Kidney (tissue), 14 donors: Measurements from ENCODE around the gene PBX3. TPM values are rescaled to one million over a fixed set of nuclear protein-coding genes. Genes with fewer than 3 reads are reported as not detected.

ENCODE experiments used
- DNase-seq, 5 donors: peaks; one replicate each; pipeline ENCODE4 v3.0.0-alpha.2; 2013 to 2020
- FAIRE-seq: peaks from 2 replicates; lab custom pipeline; 2012; peaks lifted over from hg19 to GRCh38; lab: Jason Lieb, UNC
- H3K27ac ChIP-seq, 2 donors: one replicate each; pipeline ENCODE4 v1.7.0; 2013; ENCODE audit warnings: low read depth in 2 of 2, low read length in 2 of 2, inconsistent platforms in 1 of 2
- H3K27me3 ChIP-seq: one replicate; pipeline ENCODE4 v1.7.1; 2013; ENCODE audit warnings: low read length, inconsistent platforms; ENCODE audit not compliant: control insufficient read depth, insufficient read depth
- H3K36me3 ChIP-seq, 3 donors: one replicate each; pipeline versions ENCODE4 v1.7.0 to v1.7.1; 2013; ENCODE audit warnings: low read length in 3 of 3, control low read depth in 1 of 3, inconsistent platforms in 1 of 3; ENCODE audit not compliant: insufficient read depth in 3 of 3, control insufficient read depth in 2 of 3
- H3K4me1 ChIP-seq, 3 donors: one replicate each; pipeline versions ENCODE4 v1.7.0 to v1.7.1; 2013; ENCODE audit warnings: low read length in 3 of 3, inconsistent platforms in 1 of 3, low read depth in 1 of 3; ENCODE audit not compliant: control insufficient read depth in 2 of 3, insufficient read depth in 2 of 3
- H3K4me3 ChIP-seq, 3 donors: one replicate each; pipeline versions ENCODE4 v1.7.0 to v1.8.1; 2013; ENCODE audit warnings: low read length in 3 of 3, control low read depth in 1 of 3, inconsistent platforms in 1 of 3
- H3K9ac ChIP-seq, 3 donors: one replicate each; pipeline versions ENCODE4 v1.7.0 to v1.7.1; 2013; ENCODE audit warnings: low read length in 3 of 3, control low read depth in 1 of 3, inconsistent platforms in 1 of 3
- H3K9me3 ChIP-seq, 3 donors: one replicate each; pipeline versions ENCODE4 v1.7.0 to v1.7.1; 2013; ENCODE audit warnings: low read length in 3 of 3, control low read depth in 1 of 3, inconsistent platforms in 1 of 3; ENCODE audit not compliant: control insufficient read depth in 2 of 3, insufficient read depth in 1 of 3
- CTCF ChIP-seq: IDR thresholded peaks from 3 replicates; pipeline ENCODE4 v1.5.1; 2012; ENCODE audit warnings: mild to moderate bottlenecking, moderate library complexity, borderline replicate concordance; ENCODE audit not compliant: insufficient read depth; ENCODE audit errors: extremely low read depth
- intact Hi-C: fragments of 100-400 bp; cut with DNase I; formaldehyde crosslinking; loops from one replicate; pipeline ENCODE4 v1.11.1; 2022
- polyA plus RNA-seq: library from polyadenylated mRNA; stranded (reverse); fragments of 350-450 nt; fragmentation: Illumina TruSeq; extraction: RNeasy Lipid Tissue Mini Kit (QIAGEN cat#74804); gene quantifications from one replicate; pipeline ENCODE4 v1.2.3, GENCODE V29; 2014; ENCODE audit warnings: low read depth, low replicate concordance; ENCODE audit not compliant: insufficient read depth
- total RNA-seq: library from RNA; stranded (reverse); fragmentation: NEBNext Ultra II Directional; extraction: Animal tissue kit (Norgen Biotek cat#: 25700); gene quantifications from one replicate; pipeline ENCODE4 v1.2.1, GENCODE V29; 2021
- donor health status: control.
- donor health status: control.
- donor health status: control.
- donor health status: control.
- donor health status: control.
- donor health status: DM: yes; HTN: yes; CAD: no.
- donor health status: Normal renal cell carcinoma (clear cell type).

PBX3 gene
- total and polyA plus RNA-seq, 2 donors from 2014 or later, result 10.2 to 23.6 TPM

- Histone ChIP-seq H3K27me3 (no peaks in the 10 kb centered on the region), H3K9ac (no peak overlapping the region), H3K9me3 (no peaks in the 10 kb centered on the region), H3K4me1 (no peaks in the 10 kb centered on the region), H3K4me3 (no peak overlapping the region), H3K36me3 (no peaks in the 10 kb centered on the region), H3K27ac (no peak overlapping the region)
- intact Hi-C loops, result no loop called here
- TF ChIP-seq CTCF, result no peak
- FAIRE-seq (peak; percentile 3), DNase-seq (peak in 1 of 5 donors; percentile 51)
These were observed 6.9 kb downstream of the PBX3 start for GRCh38 chr9:125754096-125754495.

GRCh38 chr9:125755340-125755739, 8.2 kb downstream of the PBX3 start:
- no peaks in the 10 kb centered on the region for H3K27me3 ChIP-seq
- H3K9ac ChIP-seq, result no peak overlapping the region
- intact Hi-C loops, result no loop called here
- no peak overlapping the region for H3K4me3 ChIP-seq
- no peak for FAIRE-seq
- H3K27ac ChIP-seq, result no peak overlapping the region
- no peaks in the 10 kb centered on the region for H3K36me3 ChIP-seq
- H3K9me3 ChIP-seq, result no peaks in the 10 kb centered on the region
- H3K4me1 ChIP-seq, result no peaks in the 10 kb centered on the region
- DNase-seq, result no peak
- no peak for TF ChIP-seq CTCF

- no peak for TF ChIP-seq CTCF
- no peaks in the 10 kb centered on the region for H3K4me1 ChIP-seq
- no peak for FAIRE-seq
These were observed 9.3 kb downstream of the PBX3 start for GRCh38 chr9:125756518-125756917.

GRCh38 chr9:125757834-125758233, 10.7 kb downstream of the PBX3 start:
- FAIRE-seq, result no peak
- DNase-seq, result no peak
- Histone ChIP-seq H3K4me1 (no peaks in the 10 kb centered on the region), H3K27me3 (no peaks in the 10 kb centered on the region), H3K4me3 (no peak overlapping the region), H3K9ac (no peak overlapping the region), H3K27ac (no peak overlapping the region), H3K9me3 (no peaks in the 10 kb centered on the region), H3K36me3 (no peaks in the 10 kb centered on the region)
- intact Hi-C loops, result no loop called here
- no peak for TF ChIP-seq CTCF

More at GRCh38 chr9:125756518-125756917, 9.3 kb downstream of the PBX3 start:
- Histone ChIP-seq H3K36me3 (no peaks in the 10 kb centered on the region), H3K9ac (no peak overlapping the region), H3K4me3 (no peak overlapping the region), H3K9me3 (no peaks in the 10 kb centered on the region), H3K27me3 (no peaks in the 10 kb centered on the region), H3K27ac (no peak overlapping the region)
- intact Hi-C loops, result no loop called here
- DNase-seq, result no peak
